NCI-H510A (cell line): ENCODE data around the gene SHISA2.

Source experiments
- DNase-seq: peaks from one replicate; lab custom pipeline; 2025; lab: John Stamatoyannopoulos, UW

Gene SHISA2

DNA sequence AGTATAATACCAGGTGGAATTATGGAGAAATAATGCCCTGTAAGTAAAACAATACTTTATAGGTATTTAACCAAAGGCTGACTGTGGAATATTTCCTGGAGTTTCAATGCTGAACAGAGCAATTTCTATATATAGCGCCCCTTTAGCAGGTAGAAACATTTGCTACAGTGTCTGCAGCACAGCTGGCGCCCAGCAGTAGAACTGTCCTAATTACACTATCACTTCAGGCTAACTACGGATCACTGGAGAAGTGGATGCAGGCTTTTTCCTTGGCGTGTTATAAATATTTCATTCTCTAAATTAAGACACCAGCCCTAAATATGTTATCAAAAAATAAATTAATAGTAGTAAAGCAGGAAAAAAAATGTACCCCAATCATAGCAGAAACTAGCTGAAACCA lies 3.1 kb downstream of the SHISA2 start:
- no peak for DNase-seq

DNA sequence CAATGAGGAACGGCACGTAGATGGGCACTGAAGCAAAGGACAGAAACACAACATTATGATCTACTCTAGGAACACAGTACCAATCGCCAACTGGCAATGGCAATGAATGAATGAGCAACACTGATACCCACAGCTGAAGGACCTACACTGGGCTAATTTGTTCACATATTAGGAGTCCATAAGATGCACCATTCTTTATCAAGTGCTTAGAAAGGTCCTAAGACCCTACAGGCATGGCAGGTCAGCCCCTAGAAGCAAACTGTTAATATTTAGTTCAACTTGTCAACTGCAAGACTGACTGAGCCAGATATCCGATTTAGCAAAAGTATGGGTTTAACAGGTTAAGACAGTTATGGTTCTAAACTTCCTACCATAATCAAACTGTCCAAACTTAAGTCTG lies 4.8 kb downstream of the SHISA2 start:
- DNase-seq: no peak

GRCh38 chr13:26046639-26047038 lies 5.2 kb downstream of the SHISA2 start:
- DNase-seq: no peak

DNA sequence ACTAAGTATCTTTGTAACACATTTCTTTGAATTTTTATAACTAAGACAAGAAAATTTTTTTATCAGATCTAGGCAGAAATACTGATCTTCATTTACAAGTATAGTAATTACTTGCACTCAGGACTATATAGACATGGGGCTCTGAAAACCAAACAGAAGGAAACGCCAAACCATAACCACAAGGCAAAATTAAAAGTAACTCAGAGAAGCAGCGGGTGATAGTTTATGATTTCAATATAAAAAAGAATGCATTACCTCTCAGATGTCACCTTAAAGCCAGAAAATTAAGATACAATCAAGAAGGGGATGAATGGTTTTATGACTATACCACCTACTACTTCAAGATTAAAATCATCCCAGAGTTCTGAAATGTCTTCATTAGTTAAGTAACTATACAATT lies 6.7 kb downstream of the SHISA2 start:
- DNase-seq: no peak

DNA sequence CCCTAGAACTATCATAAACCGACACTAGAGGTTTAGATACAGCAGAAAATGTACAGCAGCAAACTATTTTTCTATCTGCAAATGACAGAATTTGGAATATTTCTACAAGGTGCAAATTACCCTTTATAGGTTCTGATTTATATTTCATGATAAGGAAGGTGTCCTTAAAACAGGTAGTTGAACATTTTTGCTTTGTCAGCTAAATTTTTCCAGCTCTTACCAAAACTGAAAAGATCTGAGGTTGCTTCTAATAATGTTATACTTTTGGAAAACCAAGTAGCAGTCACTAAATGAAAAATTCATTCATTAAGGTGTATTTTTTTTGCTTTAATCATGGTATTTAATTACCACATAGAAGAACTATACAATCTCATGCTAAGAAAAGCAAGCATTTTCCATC lies 9.0 kb downstream of the SHISA2 start:
- DNase-seq: no peak

DNA sequence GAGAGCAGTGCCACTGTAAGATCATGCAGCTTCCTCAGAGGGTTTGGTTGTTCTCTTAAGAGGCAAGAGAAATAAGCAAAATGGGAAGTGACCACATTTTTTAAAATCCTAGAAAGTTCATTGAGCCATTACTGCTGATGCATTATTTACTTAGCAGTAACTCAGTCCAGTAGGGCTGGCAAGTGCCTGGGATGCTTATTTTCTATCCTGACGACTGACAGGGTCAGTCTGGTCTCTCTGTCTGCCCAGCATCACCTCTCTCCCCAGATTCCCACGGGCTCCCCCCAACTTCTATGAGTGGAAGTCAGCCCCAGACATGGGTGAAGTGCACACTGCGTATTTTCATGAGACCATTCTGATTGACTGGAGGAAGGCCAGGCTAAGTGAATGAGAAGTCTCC lies 10.4 kb downstream of the SHISA2 start:
- DNase-seq: no peak

DNA sequence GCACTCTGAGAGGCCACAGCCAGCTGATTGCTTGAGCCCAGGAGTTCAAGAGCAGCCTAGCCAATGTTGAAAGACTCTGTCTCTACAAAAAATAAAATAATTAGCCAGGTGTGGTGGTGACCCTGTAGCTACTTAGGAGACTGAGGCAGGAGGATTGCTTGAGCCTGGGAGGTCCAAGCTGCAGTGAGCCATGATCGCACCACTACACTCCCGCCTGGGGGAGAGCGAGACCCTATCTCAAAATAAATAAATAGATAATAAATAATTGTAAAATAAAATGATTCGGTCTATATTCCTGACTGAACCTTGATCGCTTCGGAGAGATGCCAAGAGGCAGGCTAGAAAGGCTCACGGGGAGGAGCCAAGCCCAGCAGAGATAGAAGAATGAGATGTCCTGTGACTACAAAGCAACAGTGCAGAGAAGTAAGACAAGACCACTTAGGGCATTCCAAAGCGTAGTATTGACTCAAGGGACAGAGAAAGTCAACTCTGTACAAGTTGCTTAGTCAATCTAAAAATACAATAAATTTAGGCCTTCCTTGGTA lies 12.8 kb downstream of the SHISA2 start:
- DNase-seq: no peak

- no peak for DNase-seq
Measured at GRCh38 chr13:26037302-26037701, 14.5 kb downstream of the SHISA2 start.

- DNase-seq: no peak
Measured at GRCh38 chr13:26036383-26036782, 15.4 kb downstream of the SHISA2 start.

- no peak for DNase-seq
Measured at GRCh38 chr13:26034018-26034417, 17.8 kb downstream of the SHISA2 start.

DNA sequence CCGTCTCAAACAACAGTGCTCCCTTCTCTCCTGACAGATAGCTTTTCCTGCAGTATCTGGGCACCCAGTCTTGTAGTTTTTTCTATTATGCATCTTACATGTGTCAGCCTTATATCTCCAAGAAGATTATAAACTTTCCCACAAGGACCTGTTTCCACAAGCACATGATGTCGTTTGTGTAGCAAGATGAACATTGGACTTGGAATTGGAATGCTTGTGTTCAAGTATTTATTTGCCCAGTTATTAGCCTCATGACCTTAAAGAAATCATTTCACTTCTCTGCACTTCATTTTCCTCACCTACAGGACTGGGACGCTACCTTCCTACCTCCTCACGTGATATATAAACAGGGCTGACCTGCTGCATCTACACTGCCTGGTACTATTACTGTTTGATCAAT lies 21.5 kb downstream of the SHISA2 start:
- DNase-seq: no peak

GRCh38 chr13:26029581-26030136 lies 22.2 kb downstream of the SHISA2 start:
- no peak for DNase-seq

DNA sequence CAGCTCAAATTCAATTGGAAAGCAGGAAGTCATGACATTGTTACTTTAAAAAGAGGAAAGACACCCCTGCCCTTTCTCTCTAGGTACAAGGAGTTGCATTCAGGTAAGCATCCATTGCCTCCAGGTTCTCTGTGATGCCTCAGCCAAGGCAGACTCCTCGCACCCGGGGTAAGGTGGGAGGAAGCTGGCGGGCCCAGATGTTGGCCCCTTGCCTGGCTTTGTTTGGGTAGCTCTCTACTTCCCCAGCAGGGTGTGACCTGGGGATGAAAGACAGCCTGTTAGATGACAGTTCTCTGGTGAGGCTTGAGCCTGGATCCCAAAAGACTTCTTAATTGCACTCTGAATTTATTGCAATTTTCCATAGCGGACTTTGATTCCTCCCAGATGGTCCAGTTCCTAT lies 25.6 kb downstream of the SHISA2 start:
- no peak for DNase-seq

GRCh38 chr13:26025771-26026170 lies 26.0 kb downstream of the SHISA2 start:
- DNase-seq: no peak

- DNase-seq: peak; percentile 25
Measured at GRCh38 chr13:26025196-26025595, 26.6 kb downstream of the SHISA2 start.

DNA sequence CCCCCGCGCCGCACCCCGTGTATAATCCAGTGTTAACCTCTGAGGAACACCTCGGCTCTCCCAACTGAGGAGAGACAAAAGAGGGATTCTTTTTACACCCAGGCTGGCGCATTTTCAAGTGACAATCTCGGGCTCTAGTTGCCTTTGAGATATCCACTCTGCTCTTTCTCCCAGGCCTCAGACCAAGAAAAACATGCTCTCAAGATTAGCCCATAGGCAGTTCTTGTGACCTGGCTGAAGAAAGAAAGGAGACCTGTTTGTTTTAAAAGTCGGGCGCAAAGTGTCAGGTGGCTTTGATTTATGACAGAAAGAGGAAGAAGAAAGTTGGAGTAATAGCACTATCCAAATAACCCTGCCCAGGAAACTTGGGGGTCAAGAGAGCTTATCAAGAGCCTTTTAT lies 27.3 kb downstream of the SHISA2 start:
- no peak for DNase-seq

GRCh38 chr13:26022538-26023292 lies 29.1 kb downstream of the SHISA2 start:
- peak; percentile 65 for DNase-seq

DNA sequence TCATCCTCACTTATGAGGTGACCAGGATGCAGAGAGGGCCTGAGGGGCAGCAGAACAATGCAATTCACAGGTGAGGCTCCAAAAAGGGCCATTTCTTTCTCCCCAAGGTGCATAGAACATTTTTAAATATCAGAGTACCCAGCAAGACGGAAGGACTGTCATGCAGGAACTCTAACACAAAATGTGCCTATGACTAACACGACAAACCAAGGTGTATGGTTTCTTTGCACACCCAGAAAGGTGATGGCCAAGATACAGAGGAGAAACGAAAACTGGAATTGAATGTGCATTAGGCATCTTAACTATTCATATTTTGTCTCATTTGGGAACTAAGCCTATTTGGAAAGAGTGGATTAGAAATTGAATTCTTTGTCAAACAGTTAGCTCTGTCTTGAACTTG lies 29.9 kb downstream of the SHISA2 start:
- no peak for DNase-seq

DNA sequence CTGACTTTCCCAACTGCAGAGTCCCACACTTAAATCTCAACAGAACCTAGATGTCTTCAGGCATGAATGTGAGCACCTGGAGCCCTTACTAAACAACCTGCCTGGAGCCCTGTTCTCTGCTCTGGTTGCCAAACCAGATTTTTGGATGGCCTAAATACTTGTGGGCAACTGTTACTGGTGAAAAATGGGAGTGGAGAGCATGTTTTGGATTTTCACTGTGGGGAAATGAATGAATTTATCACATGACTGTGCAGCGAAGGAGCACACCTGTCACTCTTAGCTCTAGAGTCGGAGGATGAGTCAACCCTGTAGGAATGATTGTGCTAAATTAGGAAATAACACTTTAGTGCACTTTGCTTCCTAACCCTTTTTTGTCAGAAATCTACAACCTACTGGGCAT lies 30.3 kb downstream of the SHISA2 start:
- no peak for DNase-seq

- no peak for DNase-seq
Measured at GRCh38 chr13:26020891-26021290, 30.9 kb downstream of the SHISA2 start.

GRCh38 chr13:26019881-26020870 lies 31.6 kb downstream of the SHISA2 start:
- no peak for DNase-seq

DNA sequence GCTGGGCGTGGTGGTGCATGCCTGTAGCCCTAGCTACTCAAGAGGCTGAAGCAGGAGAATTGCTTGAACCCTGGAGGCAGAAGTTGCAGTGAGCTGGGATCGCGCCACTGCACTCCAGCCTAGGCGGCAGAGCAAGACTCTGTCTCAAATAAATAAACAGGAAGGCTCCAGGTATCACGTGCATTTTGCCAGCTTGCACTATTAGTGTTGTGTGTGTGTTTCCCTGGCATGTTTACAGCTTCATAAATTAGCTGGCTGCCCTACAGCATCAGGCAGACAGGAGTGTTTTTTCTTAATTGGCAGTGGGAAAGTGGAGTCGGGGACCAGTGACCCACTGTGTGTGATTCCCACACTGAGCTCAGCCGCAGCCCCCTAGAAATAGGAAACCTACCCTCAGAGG lies 32.6 kb downstream of the SHISA2 start:
- no peak for DNase-seq
